T-helper 17 cell (primary cell): ENCODE measurements around the gene STMN3. TPM values are rescaled to one million over a fixed set of nuclear protein-coding genes. Genes with fewer than 3 reads are reported as not detected.
A peak's percentile ranks its signal among the peaks of the same experiment; 100 is the strongest.

Experiments
- ATAC-seq: fragments of 150-1000 bp; cut with Tn5 transposase; 2 replicates; pipeline ENCODE4 v1.10.0; 2021; ENCODE audit warnings: mild to moderate bottlenecking, moderate library complexity
- DNase-seq, 3 donors: peaks; one replicate each; pipeline versions ENCODE4 v3.0.0 to v3.0.0-alpha.2; 2020 to 2021
- H3K9me3 ChIP-seq: one replicate; pipeline ENCODE4 v1.7.0; 2013; ENCODE audit warnings: low read length, mild to moderate bottlenecking; ENCODE audit not compliant: control insufficient read depth, poor library complexity, severe bottlenecking
- H3K27ac Mint-ChIP-seq: one replicate; pipeline ENCODE4 v1.8.0; 2022; ENCODE audit warnings: mild to moderate bottlenecking, moderate library complexity, mixed read lengths
- H3K27me3 Mint-ChIP-seq: one replicate; pipeline ENCODE4 v1.8.0; 2022; ENCODE audit warnings: mixed read lengths
- H3K36me3 Mint-ChIP-seq: one replicate; pipeline ENCODE4 v1.8.0; 2022; ENCODE audit warnings: low read depth, mixed read lengths
- H3K4me1 Mint-ChIP-seq: one replicate; pipeline ENCODE4 v1.8.0; 2022; ENCODE audit warnings: mild to moderate bottlenecking, mixed read lengths
- H3K4me3 Mint-ChIP-seq: one replicate; pipeline ENCODE4 v1.8.0; 2022; ENCODE audit warnings: mild to moderate bottlenecking, moderate library complexity, mixed read lengths
- total RNA-seq, 4 donors: library from RNA in 2 of 4; stranded (reverse) in 2 of 4; gene quantifications; one replicate each; pipeline ENCODE4 v1.2.3 and lab custom pipeline; 2022 to 2026

The STMN3 gene
- total RNA-seq, 2 donors from 2014 or later: 51.0 to 67.4 TPM

- no peak for DNase-seq
- H3K36me3 Mint-ChIP-seq: no peaks in the 10 kb centered on the region
- H3K9me3 ChIP-seq: no peaks in the 10 kb centered on the region
- H3K27me3 Mint-ChIP-seq: no peaks in the 10 kb centered on the region
- H3K4me1 Mint-ChIP-seq: peaks cover 12% of the 10 kb centered on the region
- ATAC-seq: no peak
- H3K27ac Mint-ChIP-seq: no peak overlapping the region
- H3K4me3 Mint-ChIP-seq: peak overlapping the region; percentile 73
Observed at GRCh38 chr20:63695424-63696305, 42.4 kb upstream of the STMN3 start.

DNA sequence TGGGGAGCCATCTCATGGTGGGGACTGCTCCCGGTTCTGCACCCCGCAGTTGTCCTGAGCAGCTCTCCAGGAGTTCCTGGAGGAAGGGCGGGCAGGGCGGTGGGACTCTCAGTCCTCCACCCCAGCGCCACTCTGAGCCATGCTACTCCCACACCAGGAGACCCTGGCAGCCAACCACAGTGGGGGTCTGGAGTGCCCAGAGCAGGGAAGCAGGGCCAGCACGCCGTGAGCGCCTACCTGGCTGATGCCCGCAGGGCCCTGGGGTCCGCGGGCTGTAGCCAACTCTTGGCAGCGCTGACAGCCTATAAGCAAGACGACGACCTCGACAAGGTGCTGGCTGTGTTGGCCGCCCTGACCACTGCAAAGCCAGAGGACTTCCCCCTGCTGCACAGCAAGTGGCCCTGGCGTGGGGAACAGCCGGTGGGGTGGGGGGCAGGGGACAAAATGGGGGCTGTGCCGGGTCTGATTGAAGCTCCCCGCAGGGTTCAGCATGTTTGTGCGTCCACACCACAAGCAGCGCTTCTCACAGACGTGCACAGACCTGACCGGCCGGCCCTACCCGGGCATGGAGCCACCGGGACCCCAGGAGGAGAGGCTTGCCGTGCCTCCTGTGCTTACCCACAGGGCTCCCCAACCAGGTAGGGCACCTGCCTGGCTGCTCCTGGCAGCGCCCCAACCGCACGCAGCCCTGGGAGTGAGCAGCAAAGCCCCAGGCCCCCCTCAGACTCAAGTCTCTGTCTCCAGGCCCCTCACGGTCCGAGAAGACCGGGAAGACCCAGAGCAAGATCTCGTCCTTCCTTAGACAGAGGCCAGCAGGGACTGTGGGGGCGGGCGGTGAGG is 41.6 kb upstream of the STMN3 start:
- Mint-ChIP-seq H3K4me3 (no peak overlapping the region), H3K36me3 (no peaks in the 10 kb centered on the region), H3K4me1 (peaks cover 10% of the 10 kb centered on the region), H3K27ac (no peak overlapping the region), H3K27me3 (no peaks in the 10 kb centered on the region)
- DNase-seq (no peak), ATAC-seq (no peak)
- no peaks in the 10 kb centered on the region for H3K9me3 ChIP-seq

DNA sequence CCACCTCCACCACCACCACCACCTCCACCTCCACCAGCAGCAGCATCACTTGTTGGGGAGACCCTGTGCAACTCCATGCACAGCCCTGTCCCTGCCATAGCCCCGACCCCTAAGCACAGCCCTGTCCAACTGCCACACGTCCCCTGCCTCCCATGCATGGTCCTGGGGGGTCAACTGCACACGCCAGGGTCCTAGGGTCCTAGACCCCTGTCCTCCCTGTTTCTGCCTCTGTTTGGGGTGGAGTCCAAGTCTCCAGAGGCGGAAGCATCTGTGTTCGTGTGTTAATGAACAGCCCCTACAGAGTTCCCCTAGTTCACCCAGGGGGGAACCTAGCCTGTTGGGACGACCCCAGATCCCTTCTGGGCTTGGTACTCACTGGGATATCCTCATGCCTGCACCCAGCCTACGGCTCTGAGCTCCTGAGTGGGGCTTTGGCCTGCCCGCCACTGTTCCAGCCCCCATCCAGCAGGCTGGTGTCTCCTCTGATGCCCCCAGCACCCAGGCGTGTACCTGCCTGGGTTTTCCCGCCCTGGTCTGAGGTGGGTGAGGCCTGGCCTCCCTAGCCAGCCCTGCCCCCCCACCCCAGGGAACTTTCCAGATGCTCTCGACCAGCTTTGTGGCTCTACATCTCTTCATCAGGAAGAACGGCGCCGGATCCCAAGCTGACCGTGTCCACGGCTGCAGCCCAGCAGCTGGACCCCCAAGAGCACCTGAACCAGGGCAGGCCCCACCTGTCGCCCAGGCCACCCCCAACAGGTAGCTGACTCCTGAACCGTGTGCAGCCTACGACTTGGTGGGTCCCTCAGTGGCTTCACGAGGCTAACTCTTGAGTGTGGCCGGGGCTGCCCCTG is 40.7 kb upstream of the STMN3 start:
- Mint-ChIP-seq H3K36me3 (no peaks in the 10 kb centered on the region), H3K4me3 (peak overlapping the region; percentile 58), H3K27ac (no peak overlapping the region), H3K4me1 (peaks cover 8% of the 10 kb centered on the region), H3K27me3 (no peaks in the 10 kb centered on the region)
- ATAC-seq (no peak), DNase-seq (no peak)
- H3K9me3 ChIP-seq: no peaks in the 10 kb centered on the region

DNA sequence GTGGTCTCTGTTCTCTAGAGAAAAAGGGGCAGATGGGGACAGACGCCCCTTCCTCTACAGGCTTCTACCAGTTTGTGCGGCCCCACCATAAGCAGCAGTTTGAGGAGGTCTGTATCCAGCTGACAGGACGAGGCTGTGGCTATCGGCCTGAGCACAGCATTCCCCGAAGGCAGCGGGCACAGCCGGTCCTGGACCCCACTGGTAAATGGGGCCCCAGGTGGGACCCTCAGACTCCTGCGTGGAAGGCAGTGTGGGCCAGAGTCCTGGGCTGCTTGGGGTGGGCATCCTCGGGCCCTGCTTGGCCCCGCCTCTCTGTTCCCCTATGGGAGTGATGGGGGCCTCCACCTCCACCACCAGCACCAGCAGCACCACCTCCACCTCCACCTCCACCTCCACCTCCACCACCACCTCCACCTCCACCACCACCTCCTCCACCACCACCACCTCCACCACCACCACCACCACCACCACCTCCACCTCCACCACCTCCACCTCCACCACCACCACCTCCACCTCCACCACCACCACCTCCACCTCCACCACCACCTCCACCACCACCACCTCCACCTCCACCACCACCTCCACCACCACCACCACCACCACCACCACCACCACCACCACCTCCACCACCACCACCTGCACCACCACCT is 40.0 kb upstream of the STMN3 start:
- H3K4me1 Mint-ChIP-seq: peaks cover 8% of the 10 kb centered on the region
- ATAC-seq (no peak), DNase-seq (no peak)
- H3K27ac Mint-ChIP-seq: no peak overlapping the region
- H3K4me3 Mint-ChIP-seq: no peak overlapping the region
- H3K27me3 Mint-ChIP-seq: no peaks in the 10 kb centered on the region
- no peaks in the 10 kb centered on the region for H3K9me3 ChIP-seq
- no peaks in the 10 kb centered on the region for H3K36me3 Mint-ChIP-seq

GRCh38 chr20:63692436-63693082 is 39.3 kb upstream of the STMN3 start:
- H3K27me3 Mint-ChIP-seq: no peaks in the 10 kb centered on the region
- no peaks in the 10 kb centered on the region for H3K36me3 Mint-ChIP-seq
- H3K27ac Mint-ChIP-seq: no peak overlapping the region
- peaks cover 8% of the 10 kb centered on the region for H3K4me1 Mint-ChIP-seq
- ATAC-seq: no peak
- no peak for DNase-seq
- no peak overlapping the region for H3K4me3 Mint-ChIP-seq
- H3K9me3 ChIP-seq: no peaks in the 10 kb centered on the region

DNA sequence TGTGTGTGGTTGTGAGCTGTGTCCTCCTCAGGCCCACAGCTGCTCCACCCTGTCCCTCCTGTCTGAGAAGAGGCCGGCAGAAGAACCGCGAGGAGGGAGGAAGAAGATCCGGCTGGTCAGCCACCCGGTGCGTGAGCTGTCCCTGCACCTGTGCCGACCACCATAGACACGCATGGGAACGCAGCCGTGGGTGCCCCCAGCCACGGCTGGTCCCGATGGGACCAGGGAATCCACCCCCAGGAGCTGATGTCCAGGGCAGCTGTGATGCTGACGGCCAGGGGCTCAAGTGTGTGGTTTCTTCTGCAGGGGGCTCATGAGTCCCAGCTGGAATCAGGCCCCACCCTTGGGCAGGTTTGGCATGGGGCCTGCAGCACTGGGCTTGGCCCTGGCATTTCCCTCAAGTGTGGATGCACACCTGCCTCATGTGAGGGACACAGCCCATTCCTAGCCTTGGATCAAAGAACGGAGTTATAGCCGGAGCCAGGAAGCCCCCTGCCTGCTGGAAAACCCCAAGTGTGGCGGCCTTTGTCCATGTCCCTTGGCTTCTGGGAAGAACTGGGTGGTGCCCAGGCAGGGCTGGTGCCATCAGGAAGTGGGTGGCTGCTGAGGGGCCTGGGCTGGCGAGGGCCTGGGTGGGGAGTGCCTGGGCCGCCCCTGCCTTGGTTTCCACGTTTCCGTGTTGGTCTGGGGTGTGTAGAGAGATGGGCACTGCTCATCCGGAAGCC is 38.6 kb upstream of the STMN3 start:
- H3K27ac Mint-ChIP-seq: peak overlapping the region; percentile 85
- no peak for ATAC-seq

DNA sequence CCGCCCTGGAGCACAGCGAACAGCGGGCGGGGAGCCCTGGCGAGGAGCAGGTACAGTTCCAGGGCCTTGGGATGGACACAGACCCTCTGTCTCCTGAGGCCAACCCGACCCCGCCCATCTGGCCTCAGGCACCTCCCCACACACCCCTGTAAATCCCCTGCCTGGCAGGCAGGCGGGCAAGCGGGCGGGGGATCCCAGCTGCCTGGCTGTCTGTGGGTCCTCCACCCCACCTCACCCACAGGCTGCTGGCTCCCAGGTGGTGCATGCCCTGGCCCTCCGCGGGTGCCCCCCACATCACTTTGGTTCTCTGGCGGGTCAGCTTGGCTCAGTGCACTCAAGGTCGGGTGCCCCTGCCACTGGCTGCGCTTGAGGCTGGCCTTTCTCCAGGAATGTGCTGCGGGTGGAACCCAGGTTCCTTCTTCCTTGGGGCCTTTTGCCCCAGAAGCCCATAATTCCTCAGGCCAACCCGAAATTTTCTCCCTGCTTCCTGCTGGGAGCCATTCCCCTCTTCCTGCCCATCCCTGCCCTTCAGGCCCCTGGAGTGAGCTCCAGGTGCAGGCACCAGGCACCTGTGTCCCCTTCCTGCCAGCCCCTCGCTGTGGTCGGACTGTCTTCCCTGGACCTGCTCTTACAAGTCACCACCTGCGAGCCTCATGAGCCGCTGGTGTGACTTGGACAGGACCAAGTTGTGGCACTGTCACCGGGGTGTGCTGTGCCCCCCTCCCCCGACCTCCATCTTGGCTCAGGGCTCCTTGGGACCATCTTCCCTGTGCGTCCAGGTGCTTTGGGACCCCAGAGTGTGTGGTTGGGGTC is 37.9 kb upstream of the STMN3 start:
- no peak for DNase-seq
- H3K27me3 Mint-ChIP-seq: no peaks in the 10 kb centered on the region
- H3K4me1 Mint-ChIP-seq: peaks cover 3% of the 10 kb centered on the region
- ATAC-seq: peak; percentile 21
- H3K9me3 ChIP-seq: no peaks in the 10 kb centered on the region
- H3K27ac Mint-ChIP-seq: peak overlapping the region; percentile 85
- H3K36me3 Mint-ChIP-seq: no peaks in the 10 kb centered on the region
- peak overlapping the region; percentile 36 for H3K4me3 Mint-ChIP-seq

More for the DNA sequence above, 38.6 kb upstream of the STMN3 start:
- H3K4me1 Mint-ChIP-seq: peaks cover 5% of the 10 kb centered on the region
- no peaks in the 10 kb centered on the region for H3K27me3 Mint-ChIP-seq
- no peak for DNase-seq
- no peak overlapping the region for H3K4me3 Mint-ChIP-seq
- H3K9me3 ChIP-seq: no peaks in the 10 kb centered on the region
- H3K36me3 Mint-ChIP-seq: no peaks in the 10 kb centered on the region

DNA sequence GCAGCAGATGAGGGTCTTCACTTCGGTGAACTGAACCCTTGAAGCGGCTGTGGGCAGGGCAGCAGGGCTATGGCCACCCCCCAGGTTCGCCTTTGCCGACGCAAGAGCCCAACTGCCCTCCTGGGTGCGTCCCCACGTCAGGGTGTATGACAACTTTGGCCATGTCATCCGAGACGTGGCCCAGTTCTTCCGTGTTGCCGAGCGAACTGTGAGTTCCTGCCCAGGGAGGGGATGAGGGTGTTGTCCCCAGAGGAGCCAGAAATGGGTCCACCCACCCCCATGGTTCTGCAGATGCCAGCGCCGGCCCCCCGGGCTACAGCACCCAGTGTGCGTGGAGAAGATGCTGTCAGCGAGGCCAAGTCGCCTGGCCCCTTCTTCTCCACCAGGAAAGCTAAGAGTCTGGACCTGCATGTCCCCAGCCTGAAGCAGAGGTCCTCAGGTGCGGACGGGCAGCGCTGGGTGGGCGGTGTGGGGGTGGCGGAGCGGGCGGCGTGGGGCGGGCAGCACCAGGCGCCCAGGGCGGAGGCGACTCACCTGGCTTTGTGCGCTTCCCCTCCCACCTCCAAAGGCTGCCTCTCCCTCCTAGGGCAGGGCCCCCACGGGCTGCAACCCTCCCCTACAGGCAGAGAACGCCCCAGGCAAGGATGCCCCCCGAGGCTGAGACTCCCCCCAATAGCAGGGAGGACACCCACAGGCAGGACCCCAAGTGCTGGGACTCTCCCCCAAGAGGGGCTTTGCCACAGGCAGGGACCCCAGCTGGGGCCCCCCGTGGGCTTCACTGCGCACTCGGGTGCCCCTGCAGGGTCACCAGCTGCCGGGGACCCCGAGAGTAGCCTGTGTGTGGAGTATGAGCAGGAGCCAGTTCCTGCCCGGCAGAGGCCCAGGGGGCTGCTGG is 37.0 kb upstream of the STMN3 start:
- no peaks in the 10 kb centered on the region for H3K27me3 Mint-ChIP-seq
- H3K4me3 Mint-ChIP-seq: no peak overlapping the region
- DNase-seq: no peak
- no peak overlapping the region for H3K27ac Mint-ChIP-seq
- H3K4me1 Mint-ChIP-seq: peaks cover 2% of the 10 kb centered on the region
- no peak for ATAC-seq
- H3K36me3 Mint-ChIP-seq: no peaks in the 10 kb centered on the region
- H3K9me3 ChIP-seq: no peaks in the 10 kb centered on the region

DNA sequence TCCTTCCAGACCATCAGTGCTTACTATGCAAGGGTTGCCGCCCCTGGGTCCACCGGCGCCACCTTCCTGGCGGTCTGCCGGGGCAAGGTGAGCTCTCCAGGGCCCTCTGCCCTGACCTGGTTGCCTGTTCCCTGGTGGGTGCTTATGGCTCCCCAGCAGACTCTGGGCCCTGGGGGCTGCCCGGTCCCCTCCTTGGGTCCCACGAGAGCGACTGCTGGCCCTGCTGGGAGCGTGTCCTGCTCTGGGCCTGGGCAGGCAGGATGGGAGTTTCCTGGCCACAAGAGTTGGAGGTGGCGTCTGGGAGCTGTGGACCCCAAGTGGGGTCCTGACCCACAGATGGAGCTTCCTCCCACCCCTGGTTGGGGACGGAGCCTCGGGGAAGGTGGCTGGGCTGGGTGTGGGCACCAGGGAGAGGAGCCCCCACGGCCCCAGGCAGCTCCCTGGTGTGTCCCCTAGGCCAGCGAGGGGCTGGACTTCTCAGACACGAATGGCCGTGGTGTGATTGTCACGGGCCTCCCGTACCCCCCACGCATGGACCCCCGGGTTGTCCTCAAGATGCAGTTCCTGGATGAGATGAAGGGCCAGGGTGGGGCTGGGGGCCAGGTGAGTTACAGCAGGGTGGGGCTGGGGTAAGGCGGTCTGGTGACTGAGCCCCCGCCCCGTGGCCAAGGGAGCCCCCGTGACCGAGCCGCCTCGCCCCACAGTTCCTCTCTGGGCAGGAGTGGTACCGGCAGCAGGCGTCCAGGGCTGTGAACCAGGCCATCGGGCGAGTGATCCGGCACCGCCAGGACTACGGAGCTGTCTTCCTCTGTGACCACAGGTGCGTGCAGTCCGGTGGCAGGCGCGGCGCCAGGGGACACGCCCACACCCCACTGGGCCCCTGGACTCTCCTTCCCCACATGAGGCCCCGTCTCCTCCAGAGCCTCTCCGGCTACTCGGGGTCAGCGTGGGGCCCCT is 36.1 kb upstream of the STMN3 start:
- no peaks in the 10 kb centered on the region for H3K36me3 Mint-ChIP-seq
- no peak overlapping the region for H3K27ac Mint-ChIP-seq
- no peaks in the 10 kb centered on the region for H3K27me3 Mint-ChIP-seq
- H3K9me3 ChIP-seq: no peaks in the 10 kb centered on the region
- peaks cover 2% of the 10 kb centered on the region for H3K4me1 Mint-ChIP-seq
- DNase-seq (no peak), ATAC-seq (no peak)
- H3K4me3 Mint-ChIP-seq: no peak overlapping the region
